A549 (cell line): ENCODE data around the gene LRRC61. TPM values are rescaled to one million over a fixed set of nuclear protein-coding genes. Genes with fewer than 3 reads are reported as not detected.

Experiments
- ATAC-seq, 2 experiments: fragments of 200-7000 bp in 1 of 2; fragments of >200 bp in 1 of 2; cut with Nextera tagmentation in 1 of 2; cut with Tn5 transposase in 1 of 2; 3 replicates each; pipeline versions ENCODE4 v1.8.0 to v1.9.1; 2018 to 2020; ENCODE audit warnings: mild to moderate bottlenecking in 1 of 2, moderate library complexity in 1 of 2
- CTCF ChIA-PET: fragments of 300-600 bp; sonication (Branson Sonifier 250); formaldehyde crosslinking; extraction: SDS; loops from one replicate; lab custom pipeline; 2021; ENCODE audit warnings: antibody characterized with exemption, inconsistent platforms; lab: Yijun Ruan, JAX
- POLR2A ChIA-PET: fragments of 350-600 bp; formaldehyde crosslinking; extraction: SDS; loops from one replicate; lab custom pipeline; 2021; ENCODE audit warnings: antibody characterized with exemption, inconsistent platforms; lab: Yijun Ruan, JAX
- DNase-seq, 2 experiments: peaks; one replicate each; pipeline versions ENCODE4 v3.0.0 to v3.0.0-alpha.2; 2011 to 2016; ENCODE audit warnings: low read depth in 1 of 2, low spot score in 1 of 2
- FAIRE-seq: peaks from 2 replicates; lab custom pipeline; 2011; peaks lifted over from hg19 to GRCh38; lab: Jason Lieb, UNC
- H3K27ac ChIP-seq, 2 experiments: fragments of >200 bp; sonication (Bioruptor Twin); formaldehyde crosslinking; 3 replicates each; pipeline ENCODE4 v1.5.1; 2016 to 2017
- H3K4me1 ChIP-seq: fragments of >200 bp; sonication (Bioruptor Twin); formaldehyde crosslinking; 3 replicates; pipeline ENCODE4 v1.6.1; 2016
- H3K4me2 ChIP-seq: fragments of >200 bp; sonication (Bioruptor Twin); formaldehyde crosslinking; 3 replicates; pipeline ENCODE4 v1.6.1; 2016
- H3K4me3 ChIP-seq: fragments of >200 bp; sonication (Bioruptor Twin); formaldehyde crosslinking; 3 replicates; pipeline ENCODE4 v1.5.1; 2016
- H3K9me3 ChIP-seq: fragments of >200 bp; sonication (Bioruptor Twin); formaldehyde crosslinking; 3 replicates; pipeline ENCODE4 v1.6.1; 2016
- CEBPB ChIP-seq, 2 experiments: fragments of >200 bp in 1 of 2; sonication (Bioruptor Twin) in 1 of 2; formaldehyde crosslinking in 1 of 2; IDR thresholded peaks; 2 replicates each; pipeline ENCODE4 v1.6.1; 2012 to 2016
- EP300 ChIP-seq, 2 experiments: fragments of >200 bp; sonication (Bioruptor Twin); formaldehyde crosslinking; IDR thresholded peaks; 2 replicates in 1 of 2; 3 replicates in 1 of 2; pipeline ENCODE4 v1.6.1; 2016 to 2017
- HEYL ChIP-seq: fragments of 250-450 bp; sonication (Bioruptor Pico); IDR thresholded peaks from 2 replicates; pipeline ENCODE4 v1.8.0; 2021; ENCODE audit warnings: mild to moderate bottlenecking, moderate library complexity
- HOXB5 ChIP-seq: fragments of 250-450 bp; sonication (Bioruptor Pico); IDR thresholded peaks from 2 replicates; pipeline ENCODE4 v1.5.0; 2020; ENCODE audit warnings: mild to moderate bottlenecking, moderate library complexity
- JUN ChIP-seq, 2 experiments: fragments of >200 bp; sonication (Bioruptor Twin); formaldehyde crosslinking; IDR thresholded peaks; 2 replicates in 1 of 2; 3 replicates in 1 of 2; pipeline ENCODE4 v1.6.1; 2016 to 2017
- MAFK ChIP-seq: fragments of 450-650 bp; IDR thresholded peaks from 2 replicates; pipeline ENCODE4 v1.6.1; 2014; ENCODE audit not compliant: partially characterized antibody
- MAZ ChIP-seq: fragments of 150-350 bp; IDR thresholded peaks from 2 replicates; pipeline ENCODE4 v1.6.1; 2014; ENCODE audit warnings: antibody characterized with exemption, low read depth, low read length, borderline replicate concordance
- MYC ChIP-seq: IDR thresholded peaks from 2 replicates; pipeline ENCODE4 v1.6.1; 2012; ENCODE audit warnings: mild to moderate bottlenecking, inconsistent platforms, low read length, improper control_type of control experiment, borderline replicate concordance
- NFE2L2 ChIP-seq: fragments of 150-350 bp; conservative IDR thresholded peaks from 2 replicates; pipeline ENCODE4 v1.6.1; 2014; ENCODE audit warnings: low read length
- NPAS2 ChIP-seq: fragments of 250-450 bp; sonication (Bioruptor Pico); IDR thresholded peaks from 2 replicates; pipeline ENCODE4 v1.8.0; 2022; ENCODE audit warnings: mild to moderate bottlenecking, moderate library complexity, borderline replicate concordance
- POLR2A ChIP-seq: IDR thresholded peaks from 2 replicates; pipeline ENCODE4 v1.6.1; 2012; ENCODE audit warnings: mild to moderate bottlenecking, low read length
- POLR2AphosphoS2 ChIP-seq: conservative IDR thresholded peaks from 2 replicates; pipeline ENCODE4 v1.6.1; 2012; ENCODE audit warnings: low read length, improper control_type of control experiment, inconsistent platforms
- RAD21 ChIP-seq, 2 experiments: fragments of >200 bp in 1 of 2; sonication (Bioruptor Twin) in 1 of 2; formaldehyde crosslinking in 1 of 2; IDR thresholded peaks in 1 of 2; conservative IDR thresholded peaks in 1 of 2; 2 replicates in 1 of 2; 3 replicates in 1 of 2; pipeline ENCODE4 v1.6.1; 2012 to 2018; ENCODE audit warnings: inconsistent platforms in 1 of 2
- RCOR1 ChIP-seq: fragments of 150-350 bp; IDR thresholded peaks from 2 replicates; pipeline ENCODE4 v1.6.1; 2014; ENCODE audit warnings: antibody characterized with exemption, low read length, low read depth
- RFX5 ChIP-seq: fragments of 450-650 bp; IDR thresholded peaks from 2 replicates; pipeline ENCODE4 v1.7.1; 2014; ENCODE audit warnings: antibody characterized with exemption, mild to moderate bottlenecking, moderate library complexity
- TFCP2L1 ChIP-seq: fragments of 250-450 bp; sonication (Bioruptor Pico); IDR thresholded peaks from 2 replicates; pipeline ENCODE4 v1.5.0; 2021; ENCODE audit warnings: mild to moderate bottlenecking
- ZC3H11A ChIP-seq: fragments of 450-650 bp; IDR thresholded peaks from 2 replicates; pipeline ENCODE4 v1.6.1; 2014; ENCODE audit warnings: antibody characterized with exemption, mild to moderate bottlenecking
- ZSCAN20 ChIP-seq: fragments of 250-450 bp; sonication (Bioruptor Pico); IDR thresholded peaks from 2 replicates; pipeline ENCODE4 v1.8.0; 2022; ENCODE audit warnings: mild to moderate bottlenecking, moderate library complexity
- WGBS: methylation state at CpG from one replicate; pipeline ENCODE4 v1.1.6; 2017; ENCODE audit errors: missing lambda C conversion rate; 5-methylcytosine and 5-hydroxymethylcytosine counted together
- polyA plus RNA-seq, 4 experiments: library from polyadenylated mRNA; depleted of rRNA in 3 of 4; stranded (reverse); fragments of >200 nt; fragmentation: RNase III in 1 of 4; extraction: RNeasy Plus Mini Kit Qiagen cat#74134 plus additional on column Dnase treatment in 1 of 4; gene quantifications; 2 replicates in 3 of 4; 3 replicates in 1 of 4; pipeline ENCODE4 v1.2.3, GENCODE V29; 2011 to 2017
- TF ChIP-seq, protein P1 (sequence below): fragments of 200-600 bp; sonication (generic); IDR thresholded peaks from 2 replicates; pipeline ENCODE4 v1.6.1; 2016; ENCODE audit warnings: antibody characterized with exemption, mild to moderate bottlenecking, moderate library complexity
- TF ChIP-seq, protein P2 (sequence below): fragments of 450-650 bp; IDR thresholded peaks from 2 replicates; pipeline ENCODE4 v1.6.1; 2014; ENCODE audit warnings: antibody characterized with exemption
- TF ChIP-seq, protein P3 (sequence below): fragments of >200 bp; sonication (Bioruptor Twin); formaldehyde crosslinking; IDR thresholded peaks from 3 replicates; pipeline ENCODE4 v1.6.1; 2016
- TF ChIP-seq, protein P4 (sequence below): IDR thresholded peaks from 2 replicates; pipeline ENCODE4 v1.6.1; 2012
- TF ChIP-seq, protein P5 (sequence below): fragments of 250-450 bp; sonication (Bioruptor Pico); IDR thresholded peaks from 2 replicates; pipeline ENCODE4 v1.5.0; 2021; ENCODE audit warnings: mild to moderate bottlenecking, moderate library complexity, borderline replicate concordance

The LRRC61 gene
- polyA plus RNA-seq, 2 of the 4 experiments (the other 2 are of a cell fraction) = 0.19 to 0.22 TPM

DNA sequence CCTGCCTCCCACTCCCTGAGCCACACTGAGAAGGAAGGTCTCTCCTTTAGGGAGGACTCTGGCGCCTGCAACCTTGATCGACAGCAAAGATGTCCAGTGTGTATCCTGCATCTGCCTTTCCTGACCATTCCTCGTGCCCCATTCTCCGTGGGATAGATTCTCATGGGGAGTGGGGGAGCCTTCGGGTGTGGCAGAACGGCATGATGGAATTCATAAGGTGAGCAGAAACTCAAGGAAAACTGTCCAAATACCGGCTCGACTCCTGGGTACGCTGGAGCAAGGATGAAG, 18.9 kb downstream of the LRRC61 start:
- ATAC-seq (no peak), DNase-seq (no peak), FAIRE-seq (no peak)
- peaks cover 16% of the 10 kb centered on the region; the same call in 1 of the 3 replicates for H3K9me3 ChIP-seq
- POLR2A ChIA-PET = no interaction called here
- no peaks in the 10 kb centered on the region for H3K4me1 ChIP-seq
- H3K4me3 ChIP-seq = no peak overlapping the region
- TF ChIP-seq POLR2A (no peak), POLR2AphosphoS2 (no peak), RCOR1 (no peak), HEYL (CRISPR knock-in tag) (no peak), NPAS2 (CRISPR knock-in tag) (no peak), ZSCAN20 (CRISPR knock-in tag) (no peak), RAD21 (conservative IDR thresholded peaks at IDR 0.05 in 1 of 2, IDR thresholded peaks at IDR 0.05 in 1 of 2) (no peak), NFE2L2 (no peak), JUN (IDR thresholded peaks at IDR 0.05) (no peak), EP300 (IDR thresholded peaks at IDR 0.05) (no peak), HOXB5 (CRISPR knock-in tag) (no peak), TFCP2L1 (CRISPR knock-in tag) (no peak), ZC3H11A (no peak), MAFK (no peak)
- TF ChIP-seq, protein P1, sequence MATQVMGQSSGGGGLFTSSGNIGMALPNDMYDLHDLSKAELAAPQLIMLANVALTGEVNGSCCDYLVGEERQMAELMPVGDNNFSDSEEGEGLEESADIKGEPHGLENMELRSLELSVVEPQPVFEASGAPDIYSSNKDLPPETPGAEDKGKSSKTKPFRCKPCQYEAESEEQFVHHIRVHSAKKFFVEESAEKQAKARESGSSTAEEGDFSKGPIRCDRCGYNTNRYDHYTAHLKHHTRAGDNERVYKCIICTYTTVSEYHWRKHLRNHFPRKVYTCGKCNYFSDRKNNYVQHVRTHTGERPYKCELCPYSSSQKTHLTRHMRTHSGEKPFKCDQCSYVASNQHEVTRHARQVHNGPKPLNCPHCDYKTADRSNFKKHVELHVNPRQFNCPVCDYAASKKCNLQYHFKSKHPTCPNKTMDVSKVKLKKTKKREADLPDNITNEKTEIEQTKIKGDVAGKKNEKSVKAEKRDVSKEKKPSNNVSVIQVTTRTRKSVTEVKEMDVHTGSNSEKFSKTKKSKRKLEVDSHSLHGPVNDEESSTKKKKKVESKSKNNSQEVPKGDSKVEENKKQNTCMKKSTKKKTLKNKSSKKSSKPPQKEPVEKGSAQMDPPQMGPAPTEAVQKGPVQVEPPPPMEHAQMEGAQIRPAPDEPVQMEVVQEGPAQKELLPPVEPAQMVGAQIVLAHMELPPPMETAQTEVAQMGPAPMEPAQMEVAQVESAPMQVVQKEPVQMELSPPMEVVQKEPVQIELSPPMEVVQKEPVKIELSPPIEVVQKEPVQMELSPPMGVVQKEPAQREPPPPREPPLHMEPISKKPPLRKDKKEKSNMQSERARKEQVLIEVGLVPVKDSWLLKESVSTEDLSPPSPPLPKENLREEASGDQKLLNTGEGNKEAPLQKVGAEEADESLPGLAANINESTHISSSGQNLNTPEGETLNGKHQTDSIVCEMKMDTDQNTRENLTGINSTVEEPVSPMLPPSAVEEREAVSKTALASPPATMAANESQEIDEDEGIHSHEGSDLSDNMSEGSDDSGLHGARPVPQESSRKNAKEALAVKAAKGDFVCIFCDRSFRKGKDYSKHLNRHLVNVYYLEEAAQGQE = no peak
- TF ChIP-seq, protein P2, sequence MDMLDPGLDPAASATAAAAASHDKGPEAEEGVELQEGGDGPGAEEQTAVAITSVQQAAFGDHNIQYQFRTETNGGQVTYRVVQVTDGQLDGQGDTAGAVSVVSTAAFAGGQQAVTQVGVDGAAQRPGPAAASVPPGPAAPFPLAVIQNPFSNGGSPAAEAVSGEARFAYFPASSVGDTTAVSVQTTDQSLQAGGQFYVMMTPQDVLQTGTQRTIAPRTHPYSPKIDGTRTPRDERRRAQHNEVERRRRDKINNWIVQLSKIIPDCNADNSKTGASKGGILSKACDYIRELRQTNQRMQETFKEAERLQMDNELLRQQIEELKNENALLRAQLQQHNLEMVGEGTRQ = no peak
- TF ChIP-seq, protein P3, sequence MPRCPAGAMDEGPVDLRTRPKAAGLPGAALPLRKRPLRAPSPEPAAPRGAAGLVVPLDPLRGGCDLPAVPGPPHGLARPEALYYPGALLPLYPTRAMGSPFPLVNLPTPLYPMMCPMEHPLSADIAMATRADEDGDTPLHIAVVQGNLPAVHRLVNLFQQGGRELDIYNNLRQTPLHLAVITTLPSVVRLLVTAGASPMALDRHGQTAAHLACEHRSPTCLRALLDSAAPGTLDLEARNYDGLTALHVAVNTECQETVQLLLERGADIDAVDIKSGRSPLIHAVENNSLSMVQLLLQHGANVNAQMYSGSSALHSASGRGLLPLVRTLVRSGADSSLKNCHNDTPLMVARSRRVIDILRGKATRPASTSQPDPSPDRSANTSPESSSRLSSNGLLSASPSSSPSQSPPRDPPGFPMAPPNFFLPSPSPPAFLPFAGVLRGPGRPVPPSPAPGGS = no peak
- TF ChIP-seq, protein P4, sequence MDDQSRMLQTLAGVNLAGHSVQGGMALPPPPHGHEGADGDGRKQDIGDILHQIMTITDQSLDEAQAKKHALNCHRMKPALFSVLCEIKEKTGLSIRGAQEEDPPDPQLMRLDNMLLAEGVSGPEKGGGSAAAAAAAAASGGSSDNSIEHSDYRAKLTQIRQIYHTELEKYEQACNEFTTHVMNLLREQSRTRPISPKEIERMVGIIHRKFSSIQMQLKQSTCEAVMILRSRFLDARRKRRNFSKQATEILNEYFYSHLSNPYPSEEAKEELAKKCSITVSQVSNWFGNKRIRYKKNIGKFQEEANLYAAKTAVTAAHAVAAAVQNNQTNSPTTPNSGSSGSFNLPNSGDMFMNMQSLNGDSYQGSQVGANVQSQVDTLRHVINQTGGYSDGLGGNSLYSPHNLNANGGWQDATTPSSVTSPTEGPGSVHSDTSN = no peak
- H3K27ac ChIP-seq = no peak overlapping the region
- no peak overlapping the region for H3K4me2 ChIP-seq
- 63% methylated on average over 9 of the region's 9 CpGs for WGBS
- CTCF ChIA-PET = interaction anchor here (1.2 to 2.7 kb wide), 2 partner anchors 14 to 16 kb away, joined by 4 to 11 read pairs; no protein-coding TSS in a partner anchor

DNA sequence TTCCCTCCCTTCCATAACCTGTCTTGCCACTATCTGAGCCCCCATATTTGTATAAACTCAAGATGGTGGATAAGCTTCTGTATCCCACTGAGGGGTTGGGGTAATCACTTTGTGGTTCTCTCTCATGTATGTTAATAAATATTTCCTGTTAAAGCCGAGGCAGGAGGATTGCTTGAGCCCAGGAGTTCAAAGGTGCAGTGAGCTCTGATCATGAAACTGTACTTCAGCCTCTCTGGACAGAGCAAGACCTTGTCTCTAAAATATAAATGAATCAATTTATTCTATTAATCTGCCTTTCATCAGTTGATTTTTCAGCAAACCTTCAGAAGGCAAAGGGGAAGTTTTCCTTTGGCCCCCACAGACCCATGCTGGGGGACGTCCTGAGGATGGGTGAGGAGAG, 20.1 kb downstream of the LRRC61 start:
- CTCF ChIA-PET = interaction anchor here (1.2 to 2.7 kb wide), 2 partner anchors 13 to 15 kb away, joined by 4 to 11 read pairs; no protein-coding TSS in a partner anchor
- no peak overlapping the region for H3K4me2 ChIP-seq
- no peak for FAIRE-seq
- no peak for TF ChIP-seq ZC3H11A
- no peak for TF ChIP-seq CEBPB (IDR thresholded peaks at IDR 0.05)
- TF ChIP-seq MAZ = no peak
- no peak for TF ChIP-seq RFX5
- TF ChIP-seq, protein P5, sequence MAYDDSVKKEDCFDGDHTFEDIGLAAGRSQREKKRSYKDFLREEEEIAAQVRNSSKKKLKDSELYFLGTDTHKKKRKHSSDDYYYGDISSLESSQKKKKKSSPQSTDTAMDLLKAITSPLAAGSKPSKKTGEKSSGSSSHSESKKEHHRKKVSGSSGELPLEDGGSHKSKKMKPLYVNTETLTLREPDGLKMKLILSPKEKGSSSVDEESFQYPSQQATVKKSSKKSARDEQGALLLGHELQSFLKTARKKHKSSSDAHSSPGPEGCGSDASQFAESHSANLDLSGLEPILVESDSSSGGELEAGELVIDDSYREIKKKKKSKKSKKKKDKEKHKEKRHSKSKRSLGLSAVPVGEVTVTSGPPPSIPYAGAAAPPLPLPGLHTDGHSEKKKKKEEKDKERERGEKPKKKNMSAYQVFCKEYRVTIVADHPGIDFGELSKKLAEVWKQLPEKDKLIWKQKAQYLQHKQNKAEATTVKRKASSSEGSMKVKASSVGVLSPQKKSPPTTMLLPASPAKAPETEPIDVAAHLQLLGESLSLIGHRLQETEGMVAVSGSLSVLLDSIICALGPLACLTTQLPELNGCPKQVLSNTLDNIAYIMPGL (CRISPR knock-in tag) = no peak
- no peak for TF ChIP-seq MYC
- H3K9me3 ChIP-seq = peaks cover 16% of the 10 kb centered on the region; the same call in 1 of the 3 replicates
- H3K4me3 ChIP-seq = no peak overlapping the region
- POLR2A ChIA-PET = no interaction called here
- H3K27ac ChIP-seq = no peak overlapping the region
- WGBS = 0% methylated on average over 2 of the region's 2 CpGs
- H3K4me1 ChIP-seq = no peaks in the 10 kb centered on the region
- no peak for DNase-seq
- no peak for ATAC-seq
